Endothelial cell of umbilical vein (primary cell): ENCODE data around the gene LHFPL5. TPM values are rescaled to one million over a fixed set of nuclear protein-coding genes. Genes with fewer than 3 reads are reported as not detected.

ENCODE experiments used
- BruUV-seq: library from RNA; stranded (reverse); fragments of 400-500 nt; replicated peaks from 2 replicates; lab custom pipeline; 2021; lab: Mats Ljungman, UMichigan
- CTCF ChIA-PET: fragments of 300-600, 350-600 bp; sonication (Branson Sonifier 250); formaldehyde crosslinking; loops from one replicate; lab custom pipeline; 2021; ENCODE audit warnings: antibody characterized with exemption, inconsistent platforms; lab: Charles Lee
- POLR2A ChIA-PET: fragments of 300-600, 350-600 bp; sonication (Branson Sonifier 250); formaldehyde crosslinking; loops from one replicate; lab custom pipeline; 2021; ENCODE audit warnings: antibody characterized with exemption, inconsistent platforms; lab: Charles Lee
- DNase-seq: peaks from one replicate; pipeline ENCODE4 v3.0.0-alpha.2; 2011; ENCODE audit warnings: low read depth, low spot score
- FAIRE-seq: peaks from 2 replicates; lab custom pipeline; 2011; peaks lifted over from hg19 to GRCh38; lab: Jason Lieb, UNC
- H2AFZ ChIP-seq: 2 replicates; pipeline ENCODE4 v1.6.0; 2012; ENCODE audit warnings: low read depth, low read length, control low read depth, inconsistent platforms
- H3K27ac ChIP-seq: 2 replicates; pipeline ENCODE4 v1.5.1; 2011; ENCODE audit warnings: low read depth, mild to moderate bottlenecking, control low read depth, low read length, moderate library complexity; ENCODE audit not compliant: insufficient read depth
- H3K27me3 ChIP-seq, 2 experiments: 2 replicates each; pipeline versions ENCODE4 v1.6.0 to v1.6.1; 2011; ENCODE audit warnings: low read length in 2 of 2, mixed read lengths in 1 of 2; ENCODE audit not compliant: control insufficient read depth in 2 of 2, insufficient read depth in 2 of 2
- H3K36me3 ChIP-seq, 2 experiments: 2 replicates in 1 of 2; 3 replicates in 1 of 2; pipeline ENCODE4 v1.5.1; 2011; ENCODE audit warnings: low read length in 2 of 2, mild to moderate bottlenecking in 1 of 2, moderate library complexity in 1 of 2; ENCODE audit not compliant: control insufficient read depth in 2 of 2, insufficient read depth in 2 of 2; ENCODE audit errors: extremely low read depth in 1 of 2
- H3K4me1 ChIP-seq: 3 replicates; pipeline ENCODE4 v1.5.1; 2011; ENCODE audit warnings: mild to moderate bottlenecking, low read length; ENCODE audit not compliant: control insufficient read depth, insufficient read depth; ENCODE audit errors: extremely low read depth
- H3K4me2 ChIP-seq: 2 replicates; pipeline ENCODE4 v1.6.1; 2011; ENCODE audit warnings: low read length, control low read depth, mixed read lengths; ENCODE audit not compliant: insufficient read depth
- H3K4me3 ChIP-seq, 3 experiments: fragments of 200-600 bp in 1 of 3; sonication (generic), shearing (Covaris generic) in 1 of 3; replicated peaks in 1 of 3; 2 replicates each; pipeline ENCODE4 v1.5.1; 2011 to 2016; ENCODE audit warnings: control low read depth in 3 of 3, low read length in 3 of 3, mild to moderate bottlenecking in 2 of 3, inconsistent platforms in 1 of 3, low read depth in 1 of 3, moderate library complexity in 1 of 3; ENCODE audit not compliant: insufficient read depth in 1 of 3
- H3K79me2 ChIP-seq: 2 replicates; pipeline ENCODE4 v1.6.0; 2012; ENCODE audit warnings: low read length, inconsistent platforms; ENCODE audit not compliant: control insufficient read depth, insufficient read depth
- H3K9ac ChIP-seq: replicated peaks from 2 replicates; pipeline ENCODE3; 2011; ENCODE audit warnings: low read length, control low read depth; ENCODE audit not compliant: insufficient read depth; ENCODE audit errors: extremely low read depth
- H3K9me1 ChIP-seq: replicated peaks from 3 replicates; pipeline ENCODE4 v1.6.0; 2011; ENCODE audit warnings: mild to moderate bottlenecking, low read length; ENCODE audit not compliant: control insufficient read depth, insufficient read depth; ENCODE audit errors: extremely low read depth
- H3K9me3 ChIP-seq: replicated peaks from 2 replicates; pipeline ENCODE4 v1.5.1; 2012; ENCODE audit warnings: low read length, inconsistent platforms; ENCODE audit not compliant: control insufficient read depth, insufficient read depth
- H4K20me1 ChIP-seq: replicated peaks from 2 replicates; pipeline ENCODE3; 2011; ENCODE audit warnings: mild to moderate bottlenecking, low read length; ENCODE audit not compliant: control insufficient read depth, insufficient read depth; ENCODE audit errors: extremely low read depth
- EZH2 ChIP-seq: IDR thresholded peaks from 2 replicates; pipeline ENCODE4 v1.6.1; 2012; ENCODE audit warnings: borderline replicate concordance, low read depth, mild to moderate bottlenecking, moderate library complexity, low read length, inconsistent platforms; ENCODE audit not compliant: severe bottlenecking
- FOS ChIP-seq: IDR thresholded peaks from 2 replicates; pipeline ENCODE4 v1.6.1; 2011; ENCODE audit warnings: mild to moderate bottlenecking, low read length, moderate library complexity, borderline replicate concordance; ENCODE audit not compliant: insufficient read depth
- GATA2 ChIP-seq: IDR thresholded peaks from 2 replicates; pipeline ENCODE4 v1.7.0; 2011; ENCODE audit warnings: low read depth, mild to moderate bottlenecking, moderate library complexity, mixed read lengths, low read length; ENCODE audit not compliant: insufficient read length, insufficient read depth
- JUN ChIP-seq: IDR thresholded peaks from 2 replicates; pipeline ENCODE4 v1.6.1; 2011; ENCODE audit warnings: borderline replicate concordance, low read depth; ENCODE audit not compliant: insufficient read length, insufficient read depth
- MYC ChIP-seq: IDR thresholded peaks from one replicate; pipeline ENCODE4 v1.6.1; 2011; ENCODE audit warnings: mild to moderate bottlenecking, low read depth, low read length
- POLR2A ChIP-seq: IDR thresholded peaks from 2 replicates; pipeline ENCODE4 v1.6.1; 2012; ENCODE audit warnings: low read depth, mild to moderate bottlenecking, control low read depth, low read length
- POLR2AphosphoS5 ChIP-seq: IDR thresholded peaks from 2 replicates; pipeline ENCODE4 v1.6.1; 2012; ENCODE audit warnings: low read depth, mild to moderate bottlenecking, control low read depth, low read length, moderate library complexity; ENCODE audit not compliant: insufficient read depth
- dilution Hi-C: fragments of 300-500 bp; cut with MboI; formaldehyde crosslinking; loops from one replicate; pipeline ENCODE4 v1.15.0; 2019; ENCODE audit warnings: low sequenced_read_pairs; ENCODE audit not compliant: extremely low pct_ligation_motif_present
- intact Hi-C: fragments of 100-400 bp; cut with micrococcal nuclease; formaldehyde crosslinking; loops from one replicate; pipeline ENCODE4 v1.10.0; 2022
- polyA plus RNA-seq, 4 experiments: library from polyadenylated mRNA; depleted of rRNA in 3 of 4; stranded (reverse) in 3 of 4; unstranded in 1 of 4; fragments of >200 nt; gene quantifications; 2 replicates each; pipeline versions ENCODE4 v1.2.1 to v1.2.3, GENCODE V29; 2011 to 2012; ENCODE audit warnings: missing spikeins in 1 of 4
- total RNA-seq: library from RNA; stranded (reverse); gene quantifications from 2 replicates; pipeline ENCODE4 v1.2.3, GENCODE V29; 2021
- TF ChIP-seq, protein P1 (sequence below): IDR thresholded peaks from 2 replicates; pipeline ENCODE4 v1.6.1; 2011; ENCODE audit not compliant: insufficient read depth, insufficient read length
- TF ChIP-seq, protein P2 (sequence below), 2 donors: IDR thresholded peaks; 1 replicate in 1 of 2; 2 replicates in 1 of 2; pipeline ENCODE4 v1.5.1; 2011; ENCODE audit warnings: low read length in 2 of 2, mild to moderate bottlenecking in 2 of 2, moderate library complexity in 2 of 2, control low read depth in 1 of 2, inconsistent platforms in 1 of 2, low read depth in 1 of 2; ENCODE audit not compliant: insufficient read depth in 1 of 2; ENCODE audit errors: extremely low read depth in 1 of 2

The LHFPL5 gene
- total and polyA plus RNA-seq, 2 donors (not counting 3 experiments of a cell fraction or from before 2014, with no cell fraction given) = not detected

DNA sequence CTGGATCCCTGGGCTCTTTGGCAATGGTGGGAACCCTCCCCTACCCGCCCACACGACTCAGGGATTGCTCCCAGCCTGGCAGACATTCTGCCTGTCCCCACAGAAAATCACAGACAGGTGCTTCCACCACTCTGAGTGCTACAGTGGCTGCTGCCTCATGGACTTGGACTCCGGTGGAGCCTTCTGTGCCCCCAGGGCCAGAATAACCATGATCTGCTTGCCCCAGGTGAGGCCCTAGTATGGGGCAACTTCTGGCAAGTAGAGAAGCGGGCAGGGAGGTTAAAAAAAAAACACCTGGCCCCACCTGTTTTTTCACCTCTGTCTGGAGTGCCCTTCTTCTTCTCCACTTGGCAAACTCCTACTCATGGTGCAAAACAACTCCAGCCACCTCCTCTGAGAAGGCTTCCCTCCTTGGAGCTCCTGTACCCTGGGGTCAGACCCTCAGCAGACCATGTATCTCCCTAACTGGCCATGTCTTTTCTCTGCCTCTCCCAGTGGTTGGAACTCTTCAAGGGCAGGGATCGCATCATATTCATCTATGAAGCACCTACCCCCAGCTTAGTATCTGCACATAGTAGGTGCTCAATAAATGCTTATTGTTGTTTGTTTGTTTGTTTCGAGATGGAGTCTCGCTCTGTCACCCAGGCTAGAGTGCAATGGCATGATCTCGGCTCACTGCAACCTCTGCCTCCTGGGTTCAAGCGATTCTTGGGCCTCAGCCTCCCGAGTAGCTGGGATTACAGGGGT is 27.6 kb upstream of the LHFPL5 start:
- BruUV-seq = no TSS peak
- no peaks in the 10 kb centered on the region for H3K79me2 ChIP-seq
- no peak overlapping the region for H3K27ac ChIP-seq
- H3K4me1 ChIP-seq = peaks cover 3% of the 10 kb centered on the region
- no peak overlapping the region for H2AFZ ChIP-seq
- no peaks in the 10 kb centered on the region for H3K9me1 ChIP-seq
- FAIRE-seq = no peak
- ChIA-PET POLR2A (no interaction called here), CTCF (interaction anchor here (0.6 kb wide), 1 partner anchor 10 kb away, joined by 3 read pairs; no protein-coding TSS in a partner anchor)
- intact Hi-C loops = no loop called here
- no peak overlapping the region for H3K4me3 ChIP-seq
- H3K36me3 ChIP-seq = no peaks in the 10 kb centered on the region
- dilution Hi-C loops = no loop called here
- peaks cover 0 to 6% of the 10 kb centered on the region in 2 experiments for H3K27me3 ChIP-seq
- H3K9me3 ChIP-seq = no peaks in the 10 kb centered on the region
- TF ChIP-seq EZH2 = no peak
- no peak for TF ChIP-seq FOS
- H3K9ac ChIP-seq = no peak overlapping the region
- H3K4me2 ChIP-seq = no peak overlapping the region
- no peaks in the 10 kb centered on the region for H4K20me1 ChIP-seq
- no peak for DNase-seq

DNA sequence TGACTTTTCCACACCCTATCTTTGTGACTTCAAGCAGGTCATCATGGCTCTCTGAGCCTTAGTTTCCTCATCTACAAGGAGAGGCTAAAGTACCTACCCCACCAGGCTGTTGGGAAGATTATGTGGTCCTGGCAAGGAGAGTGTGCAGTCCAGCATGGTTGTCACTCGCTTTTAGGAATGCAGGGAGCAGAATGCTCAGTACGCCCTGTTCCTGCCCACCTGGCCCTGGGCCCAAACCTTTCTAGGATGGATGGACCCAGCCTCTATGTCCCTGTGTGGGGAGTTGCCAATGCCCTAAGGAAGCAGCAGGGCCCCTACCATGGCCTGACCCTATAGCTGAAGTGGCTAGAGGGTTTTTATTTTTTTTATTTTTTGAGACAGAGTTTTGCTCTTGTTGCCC is 26.7 kb upstream of the LHFPL5 start:
- Histone ChIP-seq H3K79me2 (no peaks in the 10 kb centered on the region), H3K9me1 (no peaks in the 10 kb centered on the region), H2AFZ (no peak overlapping the region), H3K4me2 (no peak overlapping the region), H3K27me3 (peaks cover 0 to 6% of the 10 kb centered on the region in 2 experiments), H4K20me1 (no peaks in the 10 kb centered on the region), H3K9ac (no peak overlapping the region), H3K4me1 (peaks cover 3% of the 10 kb centered on the region), H3K4me3 (no peak overlapping the region), H3K27ac (no peak overlapping the region), H3K9me3 (no peaks in the 10 kb centered on the region), H3K36me3 (no peaks in the 10 kb centered on the region)
- intact Hi-C loops = no loop called here
- ChIA-PET CTCF (no interaction called here), POLR2A (no interaction called here)
- dilution Hi-C loops = no loop called here
- BruUV-seq = no TSS peak
- no peak for DNase-seq
- FAIRE-seq = no peak
- TF ChIP-seq POLR2AphosphoS5 (no peak), EZH2 (no peak), JUN (no peak), FOS (no peak), POLR2A (no peak), MYC (no peak), GATA2 (no peak)
- TF ChIP-seq, protein P1, sequence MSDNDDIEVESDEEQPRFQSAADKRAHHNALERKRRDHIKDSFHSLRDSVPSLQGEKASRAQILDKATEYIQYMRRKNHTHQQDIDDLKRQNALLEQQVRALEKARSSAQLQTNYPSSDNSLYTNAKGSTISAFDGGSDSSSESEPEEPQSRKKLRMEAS = no peak
- TF ChIP-seq, protein P2, sequence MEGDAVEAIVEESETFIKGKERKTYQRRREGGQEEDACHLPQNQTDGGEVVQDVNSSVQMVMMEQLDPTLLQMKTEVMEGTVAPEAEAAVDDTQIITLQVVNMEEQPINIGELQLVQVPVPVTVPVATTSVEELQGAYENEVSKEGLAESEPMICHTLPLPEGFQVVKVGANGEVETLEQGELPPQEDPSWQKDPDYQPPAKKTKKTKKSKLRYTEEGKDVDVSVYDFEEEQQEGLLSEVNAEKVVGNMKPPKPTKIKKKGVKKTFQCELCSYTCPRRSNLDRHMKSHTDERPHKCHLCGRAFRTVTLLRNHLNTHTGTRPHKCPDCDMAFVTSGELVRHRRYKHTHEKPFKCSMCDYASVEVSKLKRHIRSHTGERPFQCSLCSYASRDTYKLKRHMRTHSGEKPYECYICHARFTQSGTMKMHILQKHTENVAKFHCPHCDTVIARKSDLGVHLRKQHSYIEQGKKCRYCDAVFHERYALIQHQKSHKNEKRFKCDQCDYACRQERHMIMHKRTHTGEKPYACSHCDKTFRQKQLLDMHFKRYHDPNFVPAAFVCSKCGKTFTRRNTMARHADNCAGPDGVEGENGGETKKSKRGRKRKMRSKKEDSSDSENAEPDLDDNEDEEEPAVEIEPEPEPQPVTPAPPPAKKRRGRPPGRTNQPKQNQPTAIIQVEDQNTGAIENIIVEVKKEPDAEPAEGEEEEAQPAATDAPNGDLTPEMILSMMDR (IDR thresholded peaks at IDR 0.05; ENCODE audit: extremely low read depth in 1 of 2, insufficient read depth in 1 of 2, low read depth in 1 of 2, low read length in 2 of 2) = no peak
